Right lobe of liver (tissue), 4 donors: Measurements from ENCODE around the gene IREB2.

Experiments used
- CTCF ChIP-seq, 4 donors: fragments of 200-600 bp in 3 of 4; fragments of 450-650 bp in 1 of 4; IDR thresholded peaks; one replicate each; pipeline versions ENCODE4 v1.5.1 to v1.8.0; 2016 to 2022; ENCODE audit warnings: antibody characterized with exemption in 4 of 4, mild to moderate bottlenecking in 2 of 4
- POLR2A ChIP-seq: fragments of 450-650 bp; IDR thresholded peaks from one replicate; pipeline ENCODE4 v1.6.1; 2017; ENCODE audit warnings: antibody characterized with exemption, mild to moderate bottlenecking
- donor health status: DM: no; HTN: no; CAD: no.
- donor health status: DM: no; HTN: no; CAD: no.
- donor health status: DM: no; HTN: yes; CAD: no.

- TF ChIP-seq CTCF (IDR thresholded peaks at IDR 0.05) (no peak), POLR2A (no peak)
Measured at GRCh38 chr15:78394026-78394425, 44.0 kb upstream of the IREB2 start.
